SK-N-SH (cell line): Measurements from ENCODE around the gene HPCAL1.

ENCODE experiments used
- CHD2 ChIP-seq: fragments of 150-350 bp; IDR thresholded peaks from 2 replicates; pipeline ENCODE4 v1.6.1; 2018; ENCODE audit warnings: low read length; ENCODE audit not compliant: partially characterized antibody
- CTCF ChIP-seq: fragments of 200-600 bp; sonication (generic); IDR thresholded peaks from 2 replicates; pipeline ENCODE4 v1.6.1; 2017; ENCODE audit warnings: antibody characterized with exemption, mild to moderate bottlenecking, moderate library complexity
- EP300 ChIP-seq, 2 experiments: IDR thresholded peaks; 2 replicates each; pipeline versions ENCODE4 v1.4.0 to v1.6.1; 2012; ENCODE audit warnings: borderline replicate concordance in 1 of 2, low read depth in 1 of 2, low read length in 1 of 2
- FOXM1 ChIP-seq: IDR thresholded peaks from 2 replicates; pipeline ENCODE4 v1.4.0; 2012; ENCODE audit warnings: low read depth, mild to moderate bottlenecking
- MXI1 ChIP-seq: IDR thresholded peaks from 2 replicates; pipeline ENCODE4 v1.6.1; 2012; ENCODE audit warnings: mild to moderate bottlenecking, low read depth, low read length, improper control_type of control experiment
- NFIC ChIP-seq: IDR thresholded peaks from 2 replicates; pipeline ENCODE4 v1.4.0; 2012; ENCODE audit warnings: borderline replicate concordance
- NRF1 ChIP-seq: IDR thresholded peaks from 2 replicates; pipeline ENCODE4 v1.6.1; 2012; ENCODE audit warnings: low read depth, mild to moderate bottlenecking, low read length
- RAD21 ChIP-seq: IDR thresholded peaks from 2 replicates; pipeline ENCODE4 v1.6.1; 2012; ENCODE audit warnings: mild to moderate bottlenecking, low read length
- RCOR1 ChIP-seq: fragments of 150-350 bp; IDR thresholded peaks from 2 replicates; pipeline ENCODE4 v1.6.1; 2017; ENCODE audit warnings: antibody characterized with exemption, low read length
- SIN3A ChIP-seq: IDR thresholded peaks from 2 replicates; pipeline ENCODE4 v1.6.1; 2012; ENCODE audit warnings: low read depth, mild to moderate bottlenecking, low read length, moderate library complexity, borderline replicate concordance
- TCF12 ChIP-seq: IDR thresholded peaks from 2 replicates; pipeline ENCODE4 v1.4.0; 2012
- ZBTB33 ChIP-seq: IDR thresholded peaks from 2 replicates; pipeline ENCODE4 v1.4.0; 2012; ENCODE audit warnings: low read depth, borderline replicate concordance

- no peak for TF ChIP-seq SIN3A
- no peak for TF ChIP-seq CTCF
- TF ChIP-seq FOXM1, result no peak
- TF ChIP-seq NRF1, result no peak
- no peak for TF ChIP-seq NFIC
- no peak for TF ChIP-seq ZBTB33
- TF ChIP-seq RCOR1, result no peak
- no peak for TF ChIP-seq RAD21
- no peak for TF ChIP-seq MXI1
- TF ChIP-seq CHD2, result no peak
- TF ChIP-seq EP300 (IDR thresholded peaks at IDR 0.05; ENCODE audit: borderline replicate concordance in 1 of 2, low read depth in 1 of 2, low read length in 1 of 2), result no peak
- no peak for TF ChIP-seq TCF12
These were observed 8.6 kb upstream of the HPCAL1 start for GRCh38 chr2:10294077-10294476.
